ENCODE data around the gene APP.

DNA sequence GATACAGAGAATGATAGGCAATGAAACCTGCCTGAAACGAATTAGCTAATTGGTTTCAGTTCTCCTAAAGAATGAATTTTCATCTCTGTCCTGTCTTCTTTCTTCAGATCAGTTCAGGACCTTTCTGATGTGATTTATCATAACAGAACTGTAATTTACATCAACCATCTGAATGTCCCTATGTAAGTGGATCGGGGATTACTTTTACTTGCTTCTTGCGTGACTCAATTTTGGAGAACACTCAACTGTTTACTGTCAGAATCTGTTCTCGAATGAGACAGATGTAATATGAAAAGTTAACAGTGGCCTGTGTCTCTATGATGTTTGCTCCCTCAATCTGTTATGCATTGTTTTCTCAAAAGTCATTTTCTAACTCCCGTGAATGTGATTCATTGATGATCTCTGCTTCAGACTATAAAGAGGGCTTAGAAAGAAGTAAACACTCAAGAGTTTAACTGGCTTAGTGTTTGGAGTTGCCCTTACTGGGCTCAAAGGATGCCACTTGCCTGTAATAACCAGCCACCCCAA is 324.8 kb downstream of the APP start:
- TF ChIP-seq, protein P1, sequence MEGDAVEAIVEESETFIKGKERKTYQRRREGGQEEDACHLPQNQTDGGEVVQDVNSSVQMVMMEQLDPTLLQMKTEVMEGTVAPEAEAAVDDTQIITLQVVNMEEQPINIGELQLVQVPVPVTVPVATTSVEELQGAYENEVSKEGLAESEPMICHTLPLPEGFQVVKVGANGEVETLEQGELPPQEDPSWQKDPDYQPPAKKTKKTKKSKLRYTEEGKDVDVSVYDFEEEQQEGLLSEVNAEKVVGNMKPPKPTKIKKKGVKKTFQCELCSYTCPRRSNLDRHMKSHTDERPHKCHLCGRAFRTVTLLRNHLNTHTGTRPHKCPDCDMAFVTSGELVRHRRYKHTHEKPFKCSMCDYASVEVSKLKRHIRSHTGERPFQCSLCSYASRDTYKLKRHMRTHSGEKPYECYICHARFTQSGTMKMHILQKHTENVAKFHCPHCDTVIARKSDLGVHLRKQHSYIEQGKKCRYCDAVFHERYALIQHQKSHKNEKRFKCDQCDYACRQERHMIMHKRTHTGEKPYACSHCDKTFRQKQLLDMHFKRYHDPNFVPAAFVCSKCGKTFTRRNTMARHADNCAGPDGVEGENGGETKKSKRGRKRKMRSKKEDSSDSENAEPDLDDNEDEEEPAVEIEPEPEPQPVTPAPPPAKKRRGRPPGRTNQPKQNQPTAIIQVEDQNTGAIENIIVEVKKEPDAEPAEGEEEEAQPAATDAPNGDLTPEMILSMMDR (IDR thresholded peaks at IDR 0.05), result no peak
- no peak for TF ChIP-seq ZFX (IDR thresholded peaks at IDR 0.05; ENCODE audit: borderline replicate concordance)

Measured in 22Rv1 (cell line).